Activated CD4-positive, alpha-beta T cell treated with anti-CD3 and anti-CD28 coated beads, Interleukin-2, amount 10 ng/mL, durations not matched to agents 7 days and 5 days (primary cell): ENCODE data around the gene LPIN1. TPM values are rescaled to one million over a fixed set of nuclear protein-coding genes. Genes with fewer than 3 reads are reported as not detected.

Experiments used
- CTCF ChIA-PET: fragments of 350-600 bp; sonication (Branson Sonifier 250); formaldehyde crosslinking; loops from one replicate; lab custom pipeline; 2021; ENCODE audit warnings: antibody characterized with exemption; lab: Charles Lee
- POLR2A ChIA-PET: fragments of 350-600 bp; sonication (Branson Sonifier 250); formaldehyde crosslinking; loops from one replicate; lab custom pipeline; 2021; ENCODE audit warnings: antibody characterized with exemption; lab: Charles Lee
- DNase-seq: peaks from one replicate; pipeline ENCODE4 v3.0.0-alpha.2; 2020
- H3K27ac Mint-ChIP-seq: one replicate; pipeline ENCODE4 v1.8.0; 2021; ENCODE audit warnings: mild to moderate bottlenecking, moderate library complexity, mixed read lengths
- H3K27me3 Mint-ChIP-seq: one replicate; pipeline ENCODE4 v1.8.0; 2021; ENCODE audit warnings: mixed read lengths
- H3K36me3 Mint-ChIP-seq: one replicate; pipeline ENCODE4 v1.8.0; 2021; ENCODE audit warnings: low read depth, mixed read lengths
- H3K4me1 Mint-ChIP-seq: one replicate; pipeline ENCODE4 v1.8.0; 2021; ENCODE audit warnings: mixed read lengths
- H3K4me3 Mint-ChIP-seq: one replicate; pipeline ENCODE4 v1.8.0; 2021; ENCODE audit warnings: mild to moderate bottlenecking, moderate library complexity, mixed read lengths
- H3K9me3 Mint-ChIP-seq: one replicate; pipeline ENCODE4 v1.8.0; 2021; ENCODE audit warnings: mixed read lengths
- total RNA-seq, 2 experiments: library from RNA; stranded (reverse); gene quantifications; one replicate each; pipeline ENCODE4 v1.2.3, GENCODE V29; 2021

The LPIN1 gene
- total RNA-seq, 2 experiments from 2014 or later = 58.9 to 62.2 TPM

GRCh38 chr2:11740723-11741122 is 5.7 kb upstream of the LPIN1 start:
- peak overlapping the region; percentile 11 for H3K27ac Mint-ChIP-seq
- POLR2A ChIA-PET = no interaction called here

GRCh38 chr2:11742317-11742701 is 4.1 kb upstream of the LPIN1 start:
- Mint-ChIP-seq H3K27ac (peak overlapping the region; percentile 20), H3K36me3 (no peaks in the 10 kb centered on the region), H3K4me1 (peaks cover 39% of the 10 kb centered on the region), H3K27me3 (peaks cover 2% of the 10 kb centered on the region), H3K9me3 (no peaks in the 10 kb centered on the region), H3K4me3 (no peak overlapping the region)
- ChIA-PET POLR2A (no interaction called here), CTCF (interaction anchor here (1.4 to 5.0 kb wide), 3 partner anchors 38 to 49 kb away, joined by 4 to 29 read pairs (median 7); no protein-coding TSS in a partner anchor)
- DNase-seq = no peak

More at GRCh38 chr2:11740723-11741122, 5.7 kb upstream of the LPIN1 start:
- no peaks in the 10 kb centered on the region for H3K36me3 Mint-ChIP-seq
- H3K4me3 Mint-ChIP-seq = no peak overlapping the region
- CTCF ChIA-PET = interaction anchor here (1.0 to 5.0 kb wide), 4 partner anchors 9 to 48 kb away, joined by 3 to 29 read pairs (median 4); no protein-coding TSS in a partner anchor
- peaks cover 2% of the 10 kb centered on the region for H3K27me3 Mint-ChIP-seq
- DNase-seq = no peak
- H3K9me3 Mint-ChIP-seq = no peaks in the 10 kb centered on the region
- H3K4me1 Mint-ChIP-seq = peaks cover 31% of the 10 kb centered on the region

- POLR2A ChIA-PET = no interaction called here
- Mint-ChIP-seq H3K27ac (peak overlapping the region; percentile 20), H3K4me1 (peaks cover 39% of the 10 kb centered on the region), H3K9me3 (no peaks in the 10 kb centered on the region), H3K4me3 (no peak overlapping the region), H3K27me3 (no peaks in the 10 kb centered on the region), H3K36me3 (no peaks in the 10 kb centered on the region)
- DNase-seq = no peak
- CTCF ChIA-PET = interaction anchor here (0.6 to 2.8 kb wide), 7 partner anchors 8 to 50 kb away, joined by 3 to 15 read pairs (median 5); no protein-coding TSS in a partner anchor
Observed at GRCh38 chr2:11742702-11743357, 3.6 kb upstream of the LPIN1 start.

- no peaks in the 10 kb centered on the region for H3K27me3 Mint-ChIP-seq
- H3K36me3 Mint-ChIP-seq = no peaks in the 10 kb centered on the region
- H3K27ac Mint-ChIP-seq = peak overlapping the region; percentile 86
- DNase-seq = no peak
- ChIA-PET CTCF (interaction anchor here (0.7 to 3.0 kb wide), 9 partner anchors 9 to 50 kb away, joined by 3 to 15 read pairs (median 5); no protein-coding TSS in a partner anchor), POLR2A (no interaction called here)
- H3K4me1 Mint-ChIP-seq = peaks cover 43% of the 10 kb centered on the region
- H3K9me3 Mint-ChIP-seq = no peaks in the 10 kb centered on the region
- H3K4me3 Mint-ChIP-seq = no peak overlapping the region
Observed at GRCh38 chr2:11743366-11743765, 3.1 kb upstream of the LPIN1 start.

GRCh38 chr2:11743846-11744553 is 2.4 kb upstream of the LPIN1 start:
- peak; percentile 65 for DNase-seq
- Mint-ChIP-seq H3K9me3 (no peaks in the 10 kb centered on the region), H3K27me3 (no peaks in the 10 kb centered on the region), H3K4me3 (peak overlapping the region; percentile 58), H3K4me1 (peaks cover 49% of the 10 kb centered on the region), H3K36me3 (no peaks in the 10 kb centered on the region), H3K27ac (peak overlapping the region; percentile 86)
- CTCF ChIA-PET = interaction anchor here (0.7 to 3.0 kb wide), 11 partner anchors 9 to 51 kb away, joined by 3 to 15 read pairs (median 4); no protein-coding TSS in a partner anchor
- POLR2A ChIA-PET = no interaction called here

- DNase-seq = peak; percentile 38
- POLR2A ChIA-PET = interaction anchor here (0.6 kb wide), 1 partner anchor 155 kb away, joined by 3 read pairs; no protein-coding TSS in a partner anchor
- H3K27me3 Mint-ChIP-seq = no peaks in the 10 kb centered on the region
- peak overlapping the region; percentile 48 for H3K4me3 Mint-ChIP-seq
- H3K4me1 Mint-ChIP-seq = peaks cover 58% of the 10 kb centered on the region
- H3K27ac Mint-ChIP-seq = peak overlapping the region; percentile 86
- H3K36me3 Mint-ChIP-seq = no peaks in the 10 kb centered on the region
- CTCF ChIA-PET = interaction anchor here (0.9 to 3.0 kb wide), 10 partner anchors 8 to 52 kb away, joined by 3 to 15 read pairs (median 4); no protein-coding TSS in a partner anchor
- no peaks in the 10 kb centered on the region for H3K9me3 Mint-ChIP-seq
Observed at GRCh38 chr2:11744631-11745394, 1.6 kb upstream of the LPIN1 start.

GRCh38 chr2:11745613-11746375 is 638 bp upstream of the LPIN1 start:
- ChIA-PET POLR2A (interaction anchor here (0.5 kb wide), 1 partner anchor 9 kb away, joined by 5 read pairs; no protein-coding TSS in a partner anchor), CTCF (interaction anchor here (0.6 to 3.0 kb wide), 7 partner anchors 9 to 1210 kb away, joined by 3 to 13 read pairs (median 4); a partner anchor contains a TSS)
- Mint-ChIP-seq H3K27me3 (no peaks in the 10 kb centered on the region), H3K9me3 (no peaks in the 10 kb centered on the region), H3K27ac (peak overlapping the region; percentile 86), H3K4me1 (peaks cover 67% of the 10 kb centered on the region), H3K4me3 (peak overlapping the region; percentile 57), H3K36me3 (no peaks in the 10 kb centered on the region)
- no peak for DNase-seq

GRCh38 chr2:11746807-11747459 is 501 bp downstream of the LPIN1 start:
- H3K27ac Mint-ChIP-seq = peak overlapping the region; percentile 84
- peak overlapping the region; percentile 87 for H3K4me3 Mint-ChIP-seq
- no peaks in the 10 kb centered on the region for H3K27me3 Mint-ChIP-seq
- ChIA-PET POLR2A (no interaction called here), CTCF (interaction anchor here (0.7 to 1.7 kb wide), 10 partner anchors 8 to 1209 kb away, joined by 3 to 8 read pairs (median 4); a partner anchor contains a TSS)
- H3K4me1 Mint-ChIP-seq = peaks cover 75% of the 10 kb centered on the region
- H3K9me3 Mint-ChIP-seq = no peaks in the 10 kb centered on the region
- DNase-seq = peak; percentile 29
- peaks cover 2% of the 10 kb centered on the region for H3K36me3 Mint-ChIP-seq

GRCh38 chr2:11748018-11748860 is 1.8 kb downstream of the LPIN1 start:
- Mint-ChIP-seq H3K27ac (peak overlapping the region; percentile 84), H3K4me1 (peaks cover 83% of the 10 kb centered on the region), H3K36me3 (peaks cover 2% of the 10 kb centered on the region), H3K4me3 (peak overlapping the region; percentile 87), H3K9me3 (no peaks in the 10 kb centered on the region), H3K27me3 (no peaks in the 10 kb centered on the region)
- ChIA-PET CTCF (interaction anchor here (1.0 to 1.7 kb wide), 6 partner anchors 9 to 61 kb away, joined by 3 to 8 read pairs (median 5); no protein-coding TSS in a partner anchor), POLR2A (no interaction called here)
- DNase-seq = no peak

- H3K27ac Mint-ChIP-seq = peak overlapping the region; percentile 89
- no peaks in the 10 kb centered on the region for H3K9me3 Mint-ChIP-seq
- POLR2A ChIA-PET = interaction anchor here (0.5 to 0.6 kb wide), 2 partner anchors 9 to 24 kb away, joined by 3 read pairs; no protein-coding TSS in a partner anchor
- H3K4me3 Mint-ChIP-seq = peak overlapping the region; percentile 87
- peaks cover 85% of the 10 kb centered on the region for H3K4me1 Mint-ChIP-seq
- no peaks in the 10 kb centered on the region for H3K27me3 Mint-ChIP-seq
- CTCF ChIA-PET = interaction anchor here (1.4 to 1.7 kb wide), 3 partner anchors 9 to 30 kb away, joined by 3 to 6 read pairs (median 6); no protein-coding TSS in a partner anchor
- DNase-seq = no peak
- H3K36me3 Mint-ChIP-seq = peaks cover 2% of the 10 kb centered on the region
Observed at GRCh38 chr2:11748861-11749645, 2.6 kb downstream of the LPIN1 start.
